Measurements from ENCODE around the gene ARID3C. TPM values are rescaled to one million over a fixed set of nuclear protein-coding genes. Genes with fewer than 3 reads are reported as not detected.

Gene ARID3C
- polyA plus RNA-seq, 3 donors, result 0.21 TPM; not detected in 2

GRCh38 chr9:34579808-34580163 is 49.1 kb downstream of the ARID3C start:
- DNase-seq (ENCODE audit: low read depth in 3 of 3, low spot score in 2 of 3), result no peak

GRCh38 chr9:34579104-34579807 is 49.6 kb downstream of the ARID3C start:
- DNase-seq (ENCODE audit: low read depth in 3 of 3, low spot score in 2 of 3), result no peak

GRCh38 chr9:34578241-34579103 is 50.4 kb downstream of the ARID3C start:
- no peak for DNase-seq (ENCODE audit: low read depth in 3 of 3, low spot score in 2 of 3)

GRCh38 chr9:34577400-34578240 is 51.2 kb downstream of the ARID3C start:
- no peak for DNase-seq (ENCODE audit: low read depth in 3 of 3, low spot score in 2 of 3)

GRCh38 chr9:34576597-34577399 is 52.1 kb downstream of the ARID3C start:
- no peak for DNase-seq (ENCODE audit: low read depth in 3 of 3, low spot score in 2 of 3)

GRCh38 chr9:34575862-34576596 is 52.8 kb downstream of the ARID3C start:
- DNase-seq (ENCODE audit: low read depth in 3 of 3, low spot score in 2 of 3), result no peak

GRCh38 chr9:34575241-34575640 is 53.6 kb downstream of the ARID3C start:
- DNase-seq (ENCODE audit: low read depth in 3 of 3, low spot score in 2 of 3), result no peak

- DNase-seq (ENCODE audit: low read depth in 3 of 3, low spot score in 2 of 3), result no peak
Observed at GRCh38 chr9:34574571-34574970, 54.3 kb downstream of the ARID3C start.

GRCh38 chr9:34573599-34574325 is 55.1 kb downstream of the ARID3C start:
- no peak for DNase-seq (ENCODE audit: low read depth in 3 of 3, low spot score in 2 of 3)

GRCh38 chr9:34572628-34573027 is 56.2 kb downstream of the ARID3C start:
- no peak for DNase-seq (ENCODE audit: low read depth in 3 of 3, low spot score in 2 of 3)

- DNase-seq (ENCODE audit: low read depth in 3 of 3, low spot score in 2 of 3), result no peak
Observed at GRCh38 chr9:34572092-34572491, 56.8 kb downstream of the ARID3C start.

- DNase-seq (ENCODE audit: low read depth in 3 of 3, low spot score in 2 of 3), result no peak
Observed at GRCh38 chr9:34571481-34571810, 57.4 kb downstream of the ARID3C start.

Other genes with a start within 250 kb of the ARID3C start
- 10 to 100 TPM; 12.1 to 12.7 (median 12.2) TPM for gene FAM219A, start 170.5 kb downstream of the ARID3C start, polyA plus RNA-seq (ENCODE audit: insufficient read length in 3 of 3)
- gene DNAI1, start 170.3 kb downstream of the ARID3C start, polyA plus RNA-seq (ENCODE audit: insufficient read length in 3 of 3), result 1 to 10 TPM; 1.6 to 2.7 (median 2.2) TPM
- 1 to 10 TPM; 1.3 to 1.8 (median 1.4) TPM for gene ENHO, start 106.1 kb downstream of the ARID3C start, polyA plus RNA-seq (ENCODE audit: insufficient read length in 3 of 3)
- 10 to 100 TPM; 34.5 to 36.0 (median 35.6) TPM for gene CNTFR, start 39.3 kb downstream of the ARID3C start, polyA plus RNA-seq (ENCODE audit: insufficient read length in 3 of 3)
- 10 to 100 TPM; 23.4 to 28.8 (median 28.7) TPM for gene RPP25L, start 17.0 kb downstream of the ARID3C start, polyA plus RNA-seq (ENCODE audit: insufficient read length in 3 of 3)
- gene DCTN3, start 8.6 kb downstream of the ARID3C start, polyA plus RNA-seq (ENCODE audit: insufficient read length in 3 of 3), result 10 to 100 TPM; 90.0 to 99.4 (median 96.9) TPM
- 10 to 100 TPM; 47.0 to 53.1 (median 48.1) TPM for gene SIGMAR1, start 8.7 kb upstream of the ARID3C start, polyA plus RNA-seq (ENCODE audit: insufficient read length in 3 of 3)
- gene GALT, start 17.6 kb upstream of the ARID3C start, polyA plus RNA-seq (ENCODE audit: insufficient read length in 3 of 3), result 10 to 100 TPM; 57.8 to 70.9 (median 62.0) TPM
- 10 to 100 TPM; 44.1 to 48.8 (median 47.6) TPM for gene IL11RA, start 23.1 kb upstream of the ARID3C start, polyA plus RNA-seq (ENCODE audit: insufficient read length in 3 of 3)
- under 1 TPM; 0.50 to 0.61 (median 0.57) TPM for gene CCL27, start 33.6 kb upstream of the ARID3C start, polyA plus RNA-seq (ENCODE audit: insufficient read length in 3 of 3)
- gene CCL19, start 62.2 kb upstream of the ARID3C start, polyA plus RNA-seq (ENCODE audit: insufficient read length in 3 of 3), result under 1 TPM in 1 of 3 donors, not detected in 2; 0.31 TPM
- gene CCL21, start 81.1 kb upstream of the ARID3C start, polyA plus RNA-seq (ENCODE audit: insufficient read length in 3 of 3), result 10 to 100 TPM in 2 of 3 donors, 1 to 10 TPM in 1; 7.7 to 16.5 (median 10.4) TPM